HepG2 (cell line): ENCODE data around the gene ZSCAN2.
A peak's percentile ranks its signal among the peaks of the same experiment; 100 is the strongest.

ENCODE experiments used
- ASH2L ChIP-seq: fragments of 300-600, 200-600 bp; sonication (generic); IDR thresholded peaks from 2 replicates; pipeline ENCODE4 v1.7.0; 2017; ENCODE audit warnings: low read depth, mild to moderate bottlenecking, moderate library complexity, mixed read lengths, low read length; ENCODE audit not compliant: insufficient read length
- TF ChIP-seq, protein P1 (sequence below): sonication (generic); formaldehyde crosslinking; IDR thresholded peaks from 2 replicates; pipeline ENCODE4 v1.5.0; 2020; ENCODE audit warnings: mild to moderate bottlenecking, missing genetic modification reagents, moderate library complexity
- TF ChIP-seq, protein P2 (sequence below): sonication (generic); formaldehyde crosslinking; IDR thresholded peaks from 2 replicates; pipeline ENCODE4 v1.5.1; 2020; ENCODE audit warnings: mild to moderate bottlenecking, missing genetic modification reagents

DNA sequence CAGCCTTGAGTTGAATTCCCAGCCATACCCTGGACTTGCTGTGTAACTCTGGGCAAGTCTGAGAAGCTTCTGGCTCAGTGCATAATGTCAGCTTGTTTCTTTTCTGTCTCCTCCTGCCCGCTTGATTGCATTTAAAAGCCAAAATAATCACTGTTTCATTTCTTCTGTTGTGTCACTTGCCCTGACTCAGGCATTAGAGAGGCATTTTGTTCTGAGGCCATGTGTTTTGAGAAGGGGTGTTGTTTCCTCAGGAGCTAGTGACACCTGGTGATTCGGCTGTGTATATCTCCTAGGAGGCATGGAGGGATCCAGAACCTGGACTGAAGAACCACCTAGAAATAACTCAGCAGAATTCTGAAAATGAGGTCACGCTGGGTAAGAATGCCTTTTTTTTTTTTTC, 37.3 kb downstream of the ZSCAN2 start:
- TF ChIP-seq, protein P1, sequence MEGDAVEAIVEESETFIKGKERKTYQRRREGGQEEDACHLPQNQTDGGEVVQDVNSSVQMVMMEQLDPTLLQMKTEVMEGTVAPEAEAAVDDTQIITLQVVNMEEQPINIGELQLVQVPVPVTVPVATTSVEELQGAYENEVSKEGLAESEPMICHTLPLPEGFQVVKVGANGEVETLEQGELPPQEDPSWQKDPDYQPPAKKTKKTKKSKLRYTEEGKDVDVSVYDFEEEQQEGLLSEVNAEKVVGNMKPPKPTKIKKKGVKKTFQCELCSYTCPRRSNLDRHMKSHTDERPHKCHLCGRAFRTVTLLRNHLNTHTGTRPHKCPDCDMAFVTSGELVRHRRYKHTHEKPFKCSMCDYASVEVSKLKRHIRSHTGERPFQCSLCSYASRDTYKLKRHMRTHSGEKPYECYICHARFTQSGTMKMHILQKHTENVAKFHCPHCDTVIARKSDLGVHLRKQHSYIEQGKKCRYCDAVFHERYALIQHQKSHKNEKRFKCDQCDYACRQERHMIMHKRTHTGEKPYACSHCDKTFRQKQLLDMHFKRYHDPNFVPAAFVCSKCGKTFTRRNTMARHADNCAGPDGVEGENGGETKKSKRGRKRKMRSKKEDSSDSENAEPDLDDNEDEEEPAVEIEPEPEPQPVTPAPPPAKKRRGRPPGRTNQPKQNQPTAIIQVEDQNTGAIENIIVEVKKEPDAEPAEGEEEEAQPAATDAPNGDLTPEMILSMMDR (CRISPR knock-in tag): peak; percentile 62
- no peak for TF ChIP-seq ASH2L
- TF ChIP-seq, protein P2, sequence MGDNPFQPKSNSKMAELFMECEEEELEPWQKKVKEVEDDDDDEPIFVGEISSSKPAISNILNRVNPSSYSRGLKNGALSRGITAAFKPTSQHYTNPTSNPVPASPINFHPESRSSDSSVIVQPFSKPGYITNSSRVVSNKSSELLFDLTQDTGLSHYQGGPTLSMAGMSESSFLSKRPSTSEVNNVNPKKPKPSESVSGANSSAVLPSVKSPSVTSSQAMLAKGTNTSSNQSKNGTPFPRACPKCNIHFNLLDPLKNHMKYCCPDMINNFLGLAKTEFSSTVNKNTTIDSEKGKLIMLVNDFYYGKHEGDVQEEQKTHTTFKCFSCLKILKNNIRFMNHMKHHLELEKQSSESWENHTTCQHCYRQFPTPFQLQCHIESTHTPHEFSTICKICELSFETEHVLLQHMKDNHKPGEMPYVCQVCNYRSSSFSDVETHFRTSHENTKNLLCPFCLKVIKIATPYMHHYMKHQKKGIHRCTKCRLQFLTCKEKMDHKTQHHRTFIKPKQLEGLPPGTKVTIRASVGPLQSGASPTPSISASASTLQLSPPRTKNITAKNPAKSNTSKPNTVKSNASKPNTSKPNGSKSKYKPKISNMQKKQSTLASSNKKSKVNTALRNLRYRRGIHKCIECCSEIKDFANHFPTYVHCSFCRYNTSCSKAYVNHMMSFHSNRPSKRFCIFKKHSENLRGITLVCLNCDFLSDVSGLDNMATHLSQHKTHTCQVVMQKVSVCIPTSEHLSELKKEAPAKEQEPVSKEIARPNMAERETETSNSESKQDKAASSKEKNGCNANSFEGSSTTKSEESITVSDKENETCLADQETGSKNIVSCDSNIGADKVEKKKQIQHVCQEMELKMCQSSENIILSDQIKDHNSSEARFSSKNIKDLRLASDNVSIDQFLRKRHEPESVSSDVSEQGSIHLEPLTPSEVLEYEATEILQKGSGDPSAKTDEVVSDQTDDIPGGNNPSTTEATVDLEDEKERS (CRISPR knock-in tag): no peak
